ENCODE measurements around the gene TSPEAR. TPM values are rescaled to one million over a fixed set of nuclear protein-coding genes. Genes with fewer than 3 reads are reported as not detected.

Gene TSPEAR
- total and polyA plus RNA-seq, 2 donors from 2014 or later, result 0.09 to 0.22 TPM

GRCh38 chr21:44723177-44724131, 12.1 kb upstream of the TSPEAR start:
- intact Hi-C loops (cut with DNase I), result no loop called here
- no peaks in the 10 kb centered on the region for H3K9me3 ChIP-seq (ENCODE audit: control insufficient read depth in 2 of 3, insufficient read depth in 1 of 3, low read length in 3 of 3)
- peaks cover 0 to 2% (median 0%) of the 10 kb centered on the region in 3 donors for H3K4me1 ChIP-seq (ENCODE audit: control insufficient read depth in 2 of 3, insufficient read depth in 2 of 3, low read depth in 1 of 3, low read length in 3 of 3)
- no peak overlapping the region for H3K4me3 ChIP-seq (ENCODE audit: low read length in 3 of 3)
- H3K9ac ChIP-seq (ENCODE audit: low read length in 3 of 3), result no peak overlapping the region
- DNase-seq (peak; percentile 68 to 91 (median 87)), FAIRE-seq (no peak)
- no peak for TF ChIP-seq CTCF (IDR thresholded peaks at IDR 0.05; ENCODE audit: borderline replicate concordance, extremely low read depth, insufficient read depth)
- H3K27me3 ChIP-seq (ENCODE audit: control insufficient read depth, insufficient read depth, low read length), result no peaks in the 10 kb centered on the region
- H3K36me3 ChIP-seq (ENCODE audit: control insufficient read depth in 2 of 3, insufficient read depth in 3 of 3, low read length in 3 of 3), result no peaks in the 10 kb centered on the region
- no peak overlapping the region for H3K27ac ChIP-seq (ENCODE audit: low read depth in 2 of 2, low read length in 2 of 2)

GRCh38 chr21:44722731-44723130, 11.4 kb upstream of the TSPEAR start:
- no peak for FAIRE-seq
- H3K4me3 ChIP-seq (ENCODE audit: low read length in 3 of 3), result no peak overlapping the region
- TF ChIP-seq CTCF (IDR thresholded peaks at IDR 0.05; ENCODE audit: borderline replicate concordance, extremely low read depth, insufficient read depth), result no peak
- H3K9ac ChIP-seq (ENCODE audit: low read length in 3 of 3), result no peak overlapping the region
- H3K4me1 ChIP-seq (ENCODE audit: control insufficient read depth in 2 of 3, insufficient read depth in 2 of 3, low read depth in 1 of 3, low read length in 3 of 3), result peaks cover 0 to 2% (median 0%) of the 10 kb centered on the region in 3 donors
- peak in 3 of 5 donors; percentile 40 to 69 (median 54) for DNase-seq
- H3K27me3 ChIP-seq (ENCODE audit: control insufficient read depth, insufficient read depth, low read length), result no peaks in the 10 kb centered on the region
- no peak overlapping the region for H3K27ac ChIP-seq (ENCODE audit: low read depth in 2 of 2, low read length in 2 of 2)
- H3K36me3 ChIP-seq (ENCODE audit: control insufficient read depth in 2 of 3, insufficient read depth in 3 of 3, low read length in 3 of 3), result no peaks in the 10 kb centered on the region
- no peaks in the 10 kb centered on the region for H3K9me3 ChIP-seq (ENCODE audit: control insufficient read depth in 2 of 3, insufficient read depth in 1 of 3, low read length in 3 of 3)
- intact Hi-C loops (cut with DNase I), result no loop called here

- intact Hi-C loops (cut with DNase I), result no loop called here
- H3K27ac ChIP-seq (ENCODE audit: low read depth in 2 of 2, low read length in 2 of 2), result no peak overlapping the region
- H3K4me1 ChIP-seq (ENCODE audit: control insufficient read depth in 2 of 3, insufficient read depth in 2 of 3, low read depth in 1 of 3, low read length in 3 of 3), result peaks cover 0 to 2% (median 0%) of the 10 kb centered on the region in 3 donors
- no peaks in the 10 kb centered on the region for H3K36me3 ChIP-seq (ENCODE audit: control insufficient read depth in 2 of 3, insufficient read depth in 3 of 3, low read length in 3 of 3)
- H3K9ac ChIP-seq (ENCODE audit: low read length in 3 of 3), result no peak overlapping the region
- DNase-seq (no peak), FAIRE-seq (no peak)
- no peaks in the 10 kb centered on the region for H3K27me3 ChIP-seq (ENCODE audit: control insufficient read depth, insufficient read depth, low read length)
- no peak for TF ChIP-seq CTCF (IDR thresholded peaks at IDR 0.05; ENCODE audit: borderline replicate concordance, extremely low read depth, insufficient read depth)
- no peaks in the 10 kb centered on the region for H3K9me3 ChIP-seq (ENCODE audit: control insufficient read depth in 2 of 3, insufficient read depth in 1 of 3, low read length in 3 of 3)
- H3K4me3 ChIP-seq (ENCODE audit: low read length in 3 of 3), result no peak overlapping the region
These were observed 8.8 kb upstream of the TSPEAR start for GRCh38 chr21:44720170-44720569.

Measured in kidney (tissue), 14 donors.